HEK293 (cell line): Measurements from ENCODE around the gene BCL11A.

ENCODE experiments used
- TCF7L2 ChIP-seq: IDR thresholded peaks from 2 replicates; pipeline ENCODE4 v1.6.1; 2011; ENCODE audit warnings: low read depth, mild to moderate bottlenecking, inconsistent platforms, low read length, moderate library complexity, borderline replicate concordance
- ZBTB20 ChIP-seq: fragments of 450-650 bp; formaldehyde crosslinking; IDR thresholded peaks from 2 replicates; pipeline ENCODE4 v1.5.1; 2016; ENCODE audit warnings: missing biosample characterization, missing genetic modification characterization
- ZNF214 ChIP-seq: fragments of 450-650 bp; formaldehyde crosslinking; IDR thresholded peaks from 2 replicates; pipeline ENCODE4 v1.5.1; 2017; ENCODE audit warnings: missing biosample characterization, mild to moderate bottlenecking, missing genetic modification characterization, borderline replicate concordance
- ZNF677 ChIP-seq: fragments of 450-650 bp; IDR thresholded peaks from 2 replicates; pipeline ENCODE4 v1.5.0; 2018; ENCODE audit warnings: missing biosample characterization, mild to moderate bottlenecking, missing genetic modification characterization, moderate library complexity
- ZNF747 ChIP-seq: fragments of 450-650 bp; formaldehyde crosslinking; IDR thresholded peaks from 2 replicates; pipeline ENCODE4 v1.5.1; 2016; ENCODE audit warnings: missing biosample characterization, missing genetic modification characterization
- ZNF785 ChIP-seq: fragments of 450-650 bp; formaldehyde crosslinking; IDR thresholded peaks from 2 replicates; pipeline ENCODE4 v1.5.1; 2016; ENCODE audit warnings: missing biosample characterization, missing genetic modification characterization
- TF ChIP-seq, protein P1 (sequence below): fragments of 450-650 bp; formaldehyde crosslinking; IDR thresholded peaks from 2 replicates; pipeline ENCODE4 v1.5.1; 2016; ENCODE audit warnings: missing biosample characterization, missing genetic modification characterization
- TF ChIP-seq, protein P2 (sequence below): fragments of 450-650 bp; formaldehyde crosslinking; conservative IDR thresholded peaks from 2 replicates; pipeline ENCODE4 v1.5.1; 2016; ENCODE audit warnings: low read depth, missing biosample characterization, missing genetic modification characterization
- TF ChIP-seq, protein P3 (sequence below): fragments of 450-650 bp; formaldehyde crosslinking; IDR thresholded peaks from 2 replicates; pipeline ENCODE4 v1.5.1; 2016; ENCODE audit warnings: missing biosample characterization, missing genetic modification characterization
- TF ChIP-seq, protein P4 (sequence below): sonication (generic); formaldehyde crosslinking; IDR thresholded peaks from 2 replicates; pipeline ENCODE4 v1.8.1; 2022; ENCODE audit warnings: mild to moderate bottlenecking, moderate library complexity, missing genetic modification reagents
- TF ChIP-seq, protein P5 (sequence below): fragments of 450-650 bp; formaldehyde crosslinking; IDR thresholded peaks from 2 replicates; pipeline ENCODE4 v1.5.1; 2016; ENCODE audit warnings: missing biosample characterization, missing genetic modification characterization

DNA sequence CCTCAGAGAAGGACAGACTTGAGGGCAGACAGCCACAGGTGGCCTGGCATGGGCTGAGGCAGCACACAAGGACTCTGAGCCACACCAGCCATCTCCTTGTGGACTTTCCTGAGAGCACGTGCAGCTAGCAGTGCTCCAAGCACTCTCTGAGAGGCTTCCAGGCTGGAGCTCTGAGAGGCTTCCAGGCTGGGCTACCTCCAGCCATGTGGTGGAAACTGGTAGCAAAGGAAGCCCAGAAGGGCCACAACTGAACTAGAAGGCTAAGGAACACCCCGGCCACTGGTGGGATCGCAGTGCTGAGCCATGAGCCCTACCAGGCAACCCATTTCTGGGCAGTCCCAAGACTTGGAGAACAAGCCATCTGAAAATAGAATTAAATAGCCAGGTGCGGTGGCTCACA lies 39.5 kb downstream of the BCL11A start:
- TF ChIP-seq ZBTB20 (no peak), TCF7L2 (no peak), ZNF214 (tag by site-specific recombination) (no peak), ZNF677 (tag by site-specific recombination) (no peak), ZNF747 (tag by site-specific recombination) (no peak), ZNF785 (tag by site-specific recombination) (no peak)
- TF ChIP-seq, protein P1, sequence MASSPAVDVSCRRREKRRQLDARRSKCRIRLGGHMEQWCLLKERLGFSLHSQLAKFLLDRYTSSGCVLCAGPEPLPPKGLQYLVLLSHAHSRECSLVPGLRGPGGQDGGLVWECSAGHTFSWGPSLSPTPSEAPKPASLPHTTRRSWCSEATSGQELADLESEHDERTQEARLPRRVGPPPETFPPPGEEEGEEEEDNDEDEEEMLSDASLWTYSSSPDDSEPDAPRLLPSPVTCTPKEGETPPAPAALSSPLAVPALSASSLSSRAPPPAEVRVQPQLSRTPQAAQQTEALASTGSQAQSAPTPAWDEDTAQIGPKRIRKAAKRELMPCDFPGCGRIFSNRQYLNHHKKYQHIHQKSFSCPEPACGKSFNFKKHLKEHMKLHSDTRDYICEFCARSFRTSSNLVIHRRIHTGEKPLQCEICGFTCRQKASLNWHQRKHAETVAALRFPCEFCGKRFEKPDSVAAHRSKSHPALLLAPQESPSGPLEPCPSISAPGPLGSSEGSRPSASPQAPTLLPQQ (tag by site-specific recombination) = no peak
- TF ChIP-seq, protein P2, sequence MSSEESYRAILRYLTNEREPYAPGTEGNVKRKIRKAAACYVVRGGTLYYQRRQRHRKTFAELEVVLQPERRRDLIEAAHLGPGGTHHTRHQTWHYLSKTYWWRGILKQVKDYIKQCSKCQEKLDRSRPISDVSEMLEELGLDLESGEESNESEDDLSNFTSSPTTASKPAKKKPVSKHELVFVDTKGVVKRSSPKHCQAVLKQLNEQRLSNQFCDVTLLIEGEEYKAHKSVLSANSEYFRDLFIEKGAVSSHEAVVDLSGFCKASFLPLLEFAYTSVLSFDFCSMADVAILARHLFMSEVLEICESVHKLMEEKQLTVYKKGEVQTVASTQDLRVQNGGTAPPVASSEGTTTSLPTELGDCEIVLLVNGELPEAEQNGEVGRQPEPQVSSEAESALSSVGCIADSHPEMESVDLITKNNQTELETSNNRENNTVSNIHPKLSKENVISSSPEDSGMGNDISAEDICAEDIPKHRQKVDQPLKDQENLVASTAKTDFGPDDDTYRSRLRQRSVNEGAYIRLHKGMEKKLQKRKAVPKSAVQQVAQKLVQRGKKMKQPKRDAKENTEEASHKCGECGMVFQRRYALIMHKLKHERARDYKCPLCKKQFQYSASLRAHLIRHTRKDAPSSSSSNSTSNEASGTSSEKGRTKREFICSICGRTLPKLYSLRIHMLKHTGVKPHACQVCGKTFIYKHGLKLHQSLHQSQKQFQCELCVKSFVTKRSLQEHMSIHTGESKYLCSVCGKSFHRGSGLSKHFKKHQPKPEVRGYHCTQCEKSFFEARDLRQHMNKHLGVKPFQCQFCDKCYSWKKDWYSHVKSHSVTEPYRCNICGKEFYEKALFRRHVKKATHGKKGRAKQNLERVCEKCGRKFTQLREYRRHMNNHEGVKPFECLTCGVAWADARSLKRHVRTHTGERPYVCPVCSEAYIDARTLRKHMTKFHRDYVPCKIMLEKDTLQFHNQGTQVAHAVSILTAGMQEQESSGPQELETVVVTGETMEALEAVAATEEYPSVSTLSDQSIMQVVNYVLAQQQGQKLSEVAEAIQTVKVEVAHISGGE (tag by site-specific recombination) = no peak
- TF ChIP-seq, protein P3, sequence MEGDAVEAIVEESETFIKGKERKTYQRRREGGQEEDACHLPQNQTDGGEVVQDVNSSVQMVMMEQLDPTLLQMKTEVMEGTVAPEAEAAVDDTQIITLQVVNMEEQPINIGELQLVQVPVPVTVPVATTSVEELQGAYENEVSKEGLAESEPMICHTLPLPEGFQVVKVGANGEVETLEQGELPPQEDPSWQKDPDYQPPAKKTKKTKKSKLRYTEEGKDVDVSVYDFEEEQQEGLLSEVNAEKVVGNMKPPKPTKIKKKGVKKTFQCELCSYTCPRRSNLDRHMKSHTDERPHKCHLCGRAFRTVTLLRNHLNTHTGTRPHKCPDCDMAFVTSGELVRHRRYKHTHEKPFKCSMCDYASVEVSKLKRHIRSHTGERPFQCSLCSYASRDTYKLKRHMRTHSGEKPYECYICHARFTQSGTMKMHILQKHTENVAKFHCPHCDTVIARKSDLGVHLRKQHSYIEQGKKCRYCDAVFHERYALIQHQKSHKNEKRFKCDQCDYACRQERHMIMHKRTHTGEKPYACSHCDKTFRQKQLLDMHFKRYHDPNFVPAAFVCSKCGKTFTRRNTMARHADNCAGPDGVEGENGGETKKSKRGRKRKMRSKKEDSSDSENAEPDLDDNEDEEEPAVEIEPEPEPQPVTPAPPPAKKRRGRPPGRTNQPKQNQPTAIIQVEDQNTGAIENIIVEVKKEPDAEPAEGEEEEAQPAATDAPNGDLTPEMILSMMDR = no peak
- TF ChIP-seq, protein P4, sequence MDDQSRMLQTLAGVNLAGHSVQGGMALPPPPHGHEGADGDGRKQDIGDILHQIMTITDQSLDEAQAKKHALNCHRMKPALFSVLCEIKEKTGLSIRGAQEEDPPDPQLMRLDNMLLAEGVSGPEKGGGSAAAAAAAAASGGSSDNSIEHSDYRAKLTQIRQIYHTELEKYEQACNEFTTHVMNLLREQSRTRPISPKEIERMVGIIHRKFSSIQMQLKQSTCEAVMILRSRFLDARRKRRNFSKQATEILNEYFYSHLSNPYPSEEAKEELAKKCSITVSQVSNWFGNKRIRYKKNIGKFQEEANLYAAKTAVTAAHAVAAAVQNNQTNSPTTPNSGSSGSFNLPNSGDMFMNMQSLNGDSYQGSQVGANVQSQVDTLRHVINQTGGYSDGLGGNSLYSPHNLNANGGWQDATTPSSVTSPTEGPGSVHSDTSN = no peak
- TF ChIP-seq, protein P5, sequence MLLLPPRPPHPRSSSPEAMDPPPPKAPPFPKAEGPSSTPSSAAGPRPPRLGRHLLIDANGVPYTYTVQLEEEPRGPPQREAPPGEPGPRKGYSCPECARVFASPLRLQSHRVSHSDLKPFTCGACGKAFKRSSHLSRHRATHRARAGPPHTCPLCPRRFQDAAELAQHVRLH (tag by site-specific recombination) = no peak
